ENCODE measurements around the gene TGFB1I1.
A peak's percentile ranks its signal among the peaks of the same experiment; 100 is the strongest.
"Not testable (repeated sequence)": the region's sequence is repeated elsewhere in the genome, so short reads cannot be mapped to it uniquely, and the experiment has no call there.

The TGFB1I1 gene

GRCh38 chr16:31472709-31473203, 804 bp downstream of the TGFB1I1 start:
- DNase-seq: peak; percentile 93

GRCh38 chr16:31473264-31473984, 1.5 kb downstream of the TGFB1I1 start:
- no peak for DNase-seq

GRCh38 chr16:31474173-31474714, 2.3 kb downstream of the TGFB1I1 start:
- no peak for DNase-seq

- DNase-seq: no peak
Observed at GRCh38 chr16:31474773-31475738, 3.1 kb downstream of the TGFB1I1 start.

GRCh38 chr16:31475946-31476302, 4.0 kb downstream of the TGFB1I1 start:
- no peak for DNase-seq

GRCh38 chr16:31476303-31477219, 4.6 kb downstream of the TGFB1I1 start:
- peak; percentile 44 for DNase-seq

GRCh38 chr16:31477220-31478216, 5.6 kb downstream of the TGFB1I1 start:
- peak; percentile 35 for DNase-seq

- no peak for DNase-seq
Observed at GRCh38 chr16:31478956-31479355, 7.0 kb downstream of the TGFB1I1 start.

- no peak for DNase-seq
Observed at GRCh38 chr16:31479751-31480150, 7.8 kb downstream of the TGFB1I1 start.

- DNase-seq: no peak
Observed at GRCh38 chr16:31480851-31481536, 9.0 kb downstream of the TGFB1I1 start.

- DNase-seq: no peak
Observed at GRCh38 chr16:31483081-31483480, 11.1 kb downstream of the TGFB1I1 start, which contains the start of gene SLC5A2. Gene SLC5A2, plus strand, starts transcription at chr16:31483123. Its CDS starts 14 bp downstream, at chr16:31483137.

- DNase-seq: not testable (repeated sequence)
Observed at GRCh38 chr16:31484048-31484447, 12.1 kb downstream of the TGFB1I1 start.

GRCh38 chr16:31484491-31485171, 12.7 kb downstream of the TGFB1I1 start:
- no peak for DNase-seq

- DNase-seq: no peak
Observed at GRCh38 chr16:31485571-31485970, 13.6 kb downstream of the TGFB1I1 start.

GRCh38 chr16:31486045-31486444, 14.1 kb downstream of the TGFB1I1 start:
- no peak for DNase-seq

GRCh38 chr16:31487071-31487719, 15.2 kb downstream of the TGFB1I1 start:
- DNase-seq: no peak

- peak; percentile 26 for DNase-seq
Observed at GRCh38 chr16:31487720-31488467, 15.9 kb downstream of the TGFB1I1 start.

Measured in SHP77 treated with DMSO at 0.1 percent for 48 hours (cell line).